Stimulated activated naive CD8-positive, alpha-beta T cell treated with anti-CD3 and anti-CD28 coated beads, Interleukin-15, Interleukin-2, amounts not matched to agents 100 ng/mL and 50 ng/mL, for 24 hours (primary cell): ENCODE results near the gene UCHL5.
"Not testable (repeated sequence)": the region's sequence is repeated elsewhere in the genome, so short reads cannot be mapped to it uniquely, and the experiment has no call there.

Source experiments
- H3K27ac Mint-ChIP-seq: one replicate; pipeline ENCODE4 v1.8.0; 2021; ENCODE audit warnings: mild to moderate bottlenecking, mixed read lengths
- H3K27me3 Mint-ChIP-seq: one replicate; pipeline ENCODE4 v1.8.0; 2021; ENCODE audit warnings: mixed read lengths
- H3K36me3 Mint-ChIP-seq: one replicate; pipeline ENCODE4 v1.8.0; 2021; ENCODE audit warnings: low read depth, mixed read lengths
- H3K4me1 Mint-ChIP-seq: one replicate; pipeline ENCODE4 v1.8.0; 2021; ENCODE audit warnings: low read depth, mixed read lengths
- H3K4me3 Mint-ChIP-seq: one replicate; pipeline ENCODE4 v1.8.0; 2021; ENCODE audit warnings: mild to moderate bottlenecking, mixed read lengths
- H3K9me3 Mint-ChIP-seq: one replicate; pipeline ENCODE4 v1.8.0; 2021; ENCODE audit warnings: mixed read lengths

UCHL5 gene

GRCh38 chr1:193009501-193009900 lies 49.7 kb downstream of the UCHL5 start:
- Mint-ChIP-seq H3K27ac (no peak overlapping the region), H3K36me3 (peaks cover 29% of the 10 kb centered on the region), H3K9me3 (peaks cover 7% of the 10 kb centered on the region), H3K27me3 (no peaks in the 10 kb centered on the region), H3K4me3 (no peak overlapping the region), H3K4me1 (peaks cover 5% of the 10 kb centered on the region)

- Mint-ChIP-seq H3K27me3 (no peaks in the 10 kb centered on the region), H3K4me3 (no peak overlapping the region), H3K36me3 (peaks cover 55% of the 10 kb centered on the region), H3K9me3 (peaks cover 13% of the 10 kb centered on the region), H3K27ac (no peak overlapping the region), H3K4me1 (peaks cover 11% of the 10 kb centered on the region)
Measured at GRCh38 chr1:193005785-193006184, 53.4 kb downstream of the UCHL5 start.

GRCh38 chr1:192998536-192998935 lies 60.6 kb downstream of the UCHL5 start:
- Mint-ChIP-seq H3K4me1 (peaks cover 7% of the 10 kb centered on the region), H3K27ac (no peak overlapping the region), H3K4me3 (no peak overlapping the region), H3K36me3 (peaks cover 84% of the 10 kb centered on the region), H3K9me3 (peaks cover 6% of the 10 kb centered on the region), H3K27me3 (no peaks in the 10 kb centered on the region)

GRCh38 chr1:192994141-192994540 lies 65.0 kb downstream of the UCHL5 start:
- no peaks in the 10 kb centered on the region for H3K9me3 Mint-ChIP-seq
- H3K4me1 Mint-ChIP-seq, result peaks cover 7% of the 10 kb centered on the region
- H3K27ac Mint-ChIP-seq, result no peak overlapping the region
- H3K27me3 Mint-ChIP-seq, result no peaks in the 10 kb centered on the region
- H3K4me3 Mint-ChIP-seq, result no peak overlapping the region
- H3K36me3 Mint-ChIP-seq, result peaks cover 52% of the 10 kb centered on the region

GRCh38 chr1:192993426-192994085 lies 65.6 kb downstream of the UCHL5 start:
- H3K4me1 Mint-ChIP-seq, result peaks cover 3% of the 10 kb centered on the region
- H3K27me3 Mint-ChIP-seq, result no peaks in the 10 kb centered on the region
- no peaks in the 10 kb centered on the region for H3K9me3 Mint-ChIP-seq
- H3K4me3 Mint-ChIP-seq, result no peak overlapping the region
- H3K27ac Mint-ChIP-seq, result no peak overlapping the region
- peaks cover 46% of the 10 kb centered on the region for H3K36me3 Mint-ChIP-seq

- peaks cover 32% of the 10 kb centered on the region for H3K4me1 Mint-ChIP-seq
- H3K4me3 Mint-ChIP-seq, H3K36me3 Mint-ChIP-seq, H3K9me3 Mint-ChIP-seq, H3K27me3 Mint-ChIP-seq, H3K27ac Mint-ChIP-seq: not testable (repeated sequence)
Measured at GRCh38 chr1:192986748-192987334, 72.3 kb downstream of the UCHL5 start.

- Mint-ChIP-seq H3K9me3 (no peaks in the 10 kb centered on the region), H3K4me3 (no peak overlapping the region), H3K4me1 (peaks cover 32% of the 10 kb centered on the region), H3K27ac (peak overlapping the region; percentile 18), H3K27me3 (no peaks in the 10 kb centered on the region), H3K36me3 (peaks cover 8% of the 10 kb centered on the region)
Measured at GRCh38 chr1:192986110-192986747, 72.9 kb downstream of the UCHL5 start.

- peak overlapping the region; percentile 15 for H3K4me3 Mint-ChIP-seq
- peaks cover 32% of the 10 kb centered on the region for H3K4me1 Mint-ChIP-seq
- H3K27ac Mint-ChIP-seq, result peak overlapping the region; percentile 86
- no peaks in the 10 kb centered on the region for H3K27me3 Mint-ChIP-seq
- H3K9me3 Mint-ChIP-seq, result no peaks in the 10 kb centered on the region
- peaks cover 8% of the 10 kb centered on the region for H3K36me3 Mint-ChIP-seq
Measured at GRCh38 chr1:192984080-192984479, 75.1 kb downstream of the UCHL5 start.

- peaks cover 8% of the 10 kb centered on the region for H3K36me3 Mint-ChIP-seq
- H3K4me1 Mint-ChIP-seq, result peaks cover 32% of the 10 kb centered on the region
- no peaks in the 10 kb centered on the region for H3K27me3 Mint-ChIP-seq
- H3K4me3 Mint-ChIP-seq, result peak overlapping the region; percentile 4
- H3K27ac Mint-ChIP-seq, result peak overlapping the region; percentile 86
- no peaks in the 10 kb centered on the region for H3K9me3 Mint-ChIP-seq
Measured at GRCh38 chr1:192983349-192983980, 75.7 kb downstream of the UCHL5 start.

- Mint-ChIP-seq H3K4me1 (peaks cover 38% of the 10 kb centered on the region), H3K9me3 (no peaks in the 10 kb centered on the region), H3K36me3 (peaks cover under 1% of the 10 kb centered on the region), H3K27ac (no peak overlapping the region), H3K27me3 (no peaks in the 10 kb centered on the region), H3K4me3 (no peak overlapping the region)
Measured at GRCh38 chr1:192980856-192981255, 78.3 kb downstream of the UCHL5 start.

GRCh38 chr1:192980334-192980733 lies 78.8 kb downstream of the UCHL5 start:
- not testable (repeated sequence) for H3K27me3 Mint-ChIP-seq, H3K27ac Mint-ChIP-seq, H3K9me3 Mint-ChIP-seq, H3K36me3 Mint-ChIP-seq, H3K4me3 Mint-ChIP-seq
- peaks cover 35% of the 10 kb centered on the region for H3K4me1 Mint-ChIP-seq

- no peak overlapping the region for H3K4me3 Mint-ChIP-seq
- peaks cover 27% of the 10 kb centered on the region for H3K4me1 Mint-ChIP-seq
- H3K27me3 Mint-ChIP-seq, result no peaks in the 10 kb centered on the region
- no peaks in the 10 kb centered on the region for H3K36me3 Mint-ChIP-seq
- no peaks in the 10 kb centered on the region for H3K9me3 Mint-ChIP-seq
- H3K27ac Mint-ChIP-seq, result no peak overlapping the region
Measured at GRCh38 chr1:192979542-192979941, 79.6 kb downstream of the UCHL5 start.

- H3K27me3 Mint-ChIP-seq, result no peaks in the 10 kb centered on the region
- H3K27ac Mint-ChIP-seq, result no peak overlapping the region
Measured at GRCh38 chr1:192978195-192978710, 80.9 kb downstream of the UCHL5 start.

GRCh38 chr1:192977089-192977706 lies 82.0 kb downstream of the UCHL5 start:
- Mint-ChIP-seq H3K4me3 (no peak overlapping the region), H3K27ac (no peak overlapping the region), H3K9me3 (no peaks in the 10 kb centered on the region)

More at GRCh38 chr1:192978195-192978710, 80.9 kb downstream of the UCHL5 start:
- no peaks in the 10 kb centered on the region for H3K36me3 Mint-ChIP-seq
- H3K4me3 Mint-ChIP-seq, result no peak overlapping the region
- H3K9me3 Mint-ChIP-seq, result no peaks in the 10 kb centered on the region
- peaks cover 14% of the 10 kb centered on the region for H3K4me1 Mint-ChIP-seq

GRCh38 chr1:192976576-192976975 lies 82.6 kb downstream of the UCHL5 start:
- Mint-ChIP-seq H3K27me3 (no peaks in the 10 kb centered on the region), H3K4me1 (peaks cover 9% of the 10 kb centered on the region), H3K36me3 (no peaks in the 10 kb centered on the region), H3K27ac (no peak overlapping the region), H3K4me3 (no peak overlapping the region), H3K9me3 (no peaks in the 10 kb centered on the region)

More at GRCh38 chr1:192977089-192977706, 82.0 kb downstream of the UCHL5 start:
- Mint-ChIP-seq H3K4me1 (peaks cover 9% of the 10 kb centered on the region), H3K36me3 (no peaks in the 10 kb centered on the region), H3K27me3 (no peaks in the 10 kb centered on the region)
